ENCODE results near the gene SERBP1.
"Not testable (repeated sequence)": the region's sequence is repeated elsewhere in the genome, so short reads cannot be mapped to it uniquely, and the experiment has no call there.

Gene SERBP1

DNA sequence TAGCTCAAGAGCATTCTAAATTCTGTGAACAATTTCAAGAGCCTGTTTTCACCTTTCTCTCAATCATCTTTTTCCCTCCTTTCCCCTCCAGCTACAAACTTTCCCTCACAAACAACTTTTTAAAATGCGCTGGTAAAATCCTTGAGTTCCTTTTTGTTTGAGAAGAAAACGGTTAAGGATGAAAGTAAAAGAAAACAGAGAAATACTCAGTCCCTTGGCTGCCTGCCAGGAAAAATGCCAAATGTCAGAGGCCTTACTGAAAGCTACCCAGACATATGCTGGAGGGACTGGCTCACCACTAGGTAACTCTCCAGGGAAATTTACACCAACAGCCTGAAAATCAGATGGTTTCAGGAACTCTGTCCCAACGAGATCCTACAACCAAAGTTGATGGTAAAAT is 11.0 kb upstream of the SERBP1 start:
- DNase-seq (ENCODE audit: extremely low read depth in 1 of 2, low read depth in 1 of 2) = no peak

GRCh38 chr1:67440339-67440738 is 10.1 kb upstream of the SERBP1 start:
- DNase-seq (ENCODE audit: extremely low read depth in 1 of 2, low read depth in 1 of 2) = no peak

GRCh38 chr1:67439277-67440029 is 9.3 kb upstream of the SERBP1 start:
- no peak for DNase-seq (ENCODE audit: extremely low read depth in 1 of 2, low read depth in 1 of 2)

DNA sequence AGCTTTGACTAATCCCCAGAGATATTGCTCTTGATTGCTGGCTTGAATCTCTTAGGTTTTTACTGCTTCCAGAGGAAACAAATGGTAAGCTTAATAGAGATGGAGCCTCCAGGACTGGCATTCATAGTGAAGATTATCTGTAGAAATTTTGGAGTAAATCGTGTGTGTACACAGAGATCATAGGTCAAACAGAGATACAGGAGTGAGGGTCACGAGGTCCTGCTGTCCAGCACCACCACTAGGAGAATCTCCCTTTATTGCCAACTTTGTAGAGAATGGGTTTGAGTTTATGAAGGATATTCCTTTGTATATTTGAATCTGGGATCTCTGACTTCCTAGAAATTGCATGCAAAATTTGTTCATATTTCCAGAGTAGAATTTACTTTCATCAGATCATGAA is 7.8 kb upstream of the SERBP1 start:
- DNase-seq (ENCODE audit: extremely low read depth in 1 of 2, low read depth in 1 of 2) = no peak

DNA sequence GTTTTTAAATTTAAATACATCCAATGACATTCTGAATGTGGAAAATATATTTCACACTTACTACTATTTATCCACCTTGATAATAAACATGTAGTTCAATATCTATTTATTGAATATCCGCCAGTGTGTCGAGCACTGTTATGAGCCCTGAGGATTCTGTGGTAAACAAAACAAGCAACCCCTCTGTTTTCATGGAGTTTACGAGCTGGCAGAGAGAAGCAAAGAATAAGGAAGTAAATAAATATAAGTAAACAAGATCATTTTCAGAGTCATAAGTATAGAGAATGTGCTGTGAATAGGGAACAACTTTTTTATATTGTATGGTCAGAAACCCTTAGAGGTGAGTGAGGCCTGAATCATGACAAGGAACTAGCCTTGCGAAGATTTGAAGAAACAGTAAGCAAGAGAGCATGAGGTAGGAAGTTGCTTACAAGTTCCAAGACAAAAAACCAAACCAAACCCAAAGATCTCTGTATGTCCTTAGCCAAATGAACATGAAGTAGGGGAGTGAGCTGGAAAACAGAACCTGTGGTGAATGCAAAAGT is 6.4 kb upstream of the SERBP1 start:
- no peak for DNase-seq (ENCODE audit: extremely low read depth in 1 of 2, low read depth in 1 of 2)

DNA sequence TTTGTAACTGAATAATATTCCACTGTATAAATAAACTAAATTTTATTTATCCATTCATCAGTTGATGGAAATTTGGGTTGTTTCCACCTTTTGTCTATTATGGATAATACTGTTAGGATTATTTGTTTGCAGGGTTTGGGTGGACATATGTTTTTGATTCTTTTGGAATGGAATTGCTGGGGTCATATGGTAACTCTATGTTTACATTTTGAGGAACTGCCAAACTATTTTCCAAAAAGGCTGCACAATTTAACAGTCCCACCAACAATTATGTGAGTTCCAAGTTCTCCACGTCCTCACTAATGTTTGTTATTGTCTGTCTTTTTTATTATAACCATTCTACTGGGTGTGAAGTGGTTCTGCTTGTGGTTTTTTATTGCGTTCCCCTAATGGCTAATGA is 4.3 kb upstream of the SERBP1 start:
- DNase-seq (ENCODE audit: extremely low read depth in 1 of 2, low read depth in 1 of 2) = no peak

DNA sequence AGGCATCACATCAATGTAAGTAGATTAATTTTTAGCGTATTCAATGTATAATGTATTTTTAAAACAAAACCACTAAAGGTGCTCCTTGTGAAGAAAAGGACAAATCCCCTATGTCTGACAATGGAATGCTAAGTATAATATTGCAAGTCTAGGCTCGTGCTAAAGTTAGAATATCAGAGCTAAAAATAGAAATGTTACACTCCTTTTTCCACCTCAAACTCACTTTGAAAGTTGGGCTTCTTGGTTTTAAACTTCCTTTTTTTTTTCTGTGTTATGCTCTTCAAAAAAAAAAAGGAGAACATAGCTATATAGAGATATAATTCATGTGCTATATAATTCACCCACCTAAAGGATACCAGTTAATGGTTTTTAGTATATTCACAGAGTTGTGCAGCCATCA is 3.6 kb upstream of the SERBP1 start:
- no peak for DNase-seq (ENCODE audit: extremely low read depth in 1 of 2, low read depth in 1 of 2)

GRCh38 chr1:67432745-67433144 is 2.5 kb upstream of the SERBP1 start:
- DNase-seq (ENCODE audit: extremely low read depth in 1 of 2, low read depth in 1 of 2) = no peak

DNA sequence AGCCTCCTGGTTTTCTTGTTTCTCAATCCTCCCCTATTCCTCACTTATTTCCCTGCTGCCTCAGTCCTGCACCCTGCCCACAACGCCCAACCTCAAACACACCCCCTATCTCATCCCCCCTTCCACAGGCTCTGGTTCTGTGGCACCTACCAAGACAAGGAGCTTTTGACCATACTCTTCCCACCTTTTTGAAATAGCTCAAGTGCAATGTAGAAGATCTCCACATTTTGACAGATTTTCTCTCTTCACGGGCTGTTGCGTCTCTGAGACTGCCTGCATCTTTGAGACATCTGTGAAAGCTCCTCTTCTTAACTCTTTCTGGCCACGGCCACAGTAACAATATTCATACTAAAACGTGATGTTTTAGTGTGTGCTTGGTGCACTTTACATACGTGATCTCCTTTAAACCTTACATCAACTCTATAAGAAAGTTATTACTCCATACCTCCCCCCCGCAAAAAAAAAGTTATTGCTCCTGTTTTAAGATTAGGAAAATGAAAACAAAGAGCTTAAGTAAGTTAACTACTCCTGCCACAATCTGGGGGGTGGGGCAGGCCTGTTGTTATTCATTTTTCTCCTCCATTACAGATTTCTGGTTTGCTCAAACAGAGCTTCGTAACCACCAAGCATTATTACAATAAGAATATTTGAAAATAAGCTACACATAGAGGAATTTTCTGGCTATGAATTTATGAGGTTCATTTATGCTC is 1.8 kb upstream of the SERBP1 start:
- no peak for DNase-seq (ENCODE audit: extremely low read depth in 1 of 2, low read depth in 1 of 2)

GRCh38 chr1:67431156-67431765 is 1.1 kb upstream of the SERBP1 start:
- DNase-seq (ENCODE audit: extremely low read depth in 1 of 2, low read depth in 1 of 2) = no peak

- peak in 1 of 2 donors; percentile 6 for DNase-seq (ENCODE audit: extremely low read depth in 1 of 2, low read depth in 1 of 2)
These were observed 459 bp downstream of the SERBP1 start for GRCh38 chr1:67429528-67430357.

- DNase-seq (ENCODE audit: extremely low read depth in 1 of 2, low read depth in 1 of 2) = peak in 1 of 2 donors; percentile 5
These were observed 1.1 kb downstream of the SERBP1 start for GRCh38 chr1:67429011-67429527.

DNA sequence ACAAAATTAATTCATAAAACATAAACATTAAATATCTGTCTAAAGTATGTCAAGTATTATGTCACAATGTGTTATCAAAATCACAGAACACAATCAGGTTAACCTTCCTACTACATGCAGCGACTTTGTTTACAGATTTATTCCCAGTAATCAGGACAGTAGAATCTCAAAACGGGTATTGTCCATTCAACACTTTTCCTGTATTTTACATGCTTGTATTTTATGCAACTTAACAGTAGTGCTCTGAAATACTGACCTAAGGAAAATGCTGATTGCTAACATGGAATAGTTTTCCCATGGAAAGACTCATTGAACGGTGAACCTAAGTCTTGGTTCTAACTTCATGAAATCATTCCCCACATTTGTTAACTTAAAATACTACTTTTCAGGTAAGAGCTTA is 2.3 kb downstream of the SERBP1 start:
- no peak for DNase-seq (ENCODE audit: extremely low read depth in 1 of 2, low read depth in 1 of 2)

DNA sequence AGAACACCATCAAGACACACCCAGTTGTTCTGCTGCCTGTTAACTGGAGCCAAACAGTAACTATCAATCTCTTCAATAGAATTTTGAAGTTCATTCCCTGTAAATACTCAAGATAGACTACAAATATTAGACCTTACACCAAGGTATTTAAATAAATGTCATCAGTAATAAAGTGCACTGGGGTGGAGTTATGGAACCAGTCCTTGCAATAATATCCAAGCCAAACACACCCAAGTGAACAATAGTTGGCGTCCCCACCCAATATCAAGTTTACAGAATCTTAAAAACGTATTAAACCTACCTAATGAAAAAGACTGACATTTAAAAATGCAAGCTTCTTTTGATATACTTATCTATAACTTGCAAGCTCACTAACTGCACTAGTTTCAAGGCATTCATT is 2.7 kb downstream of the SERBP1 start:
- DNase-seq (ENCODE audit: extremely low read depth in 1 of 2, low read depth in 1 of 2) = no peak

GRCh38 chr1:67420835-67421492 is 9.2 kb downstream of the SERBP1 start:
- no peak for DNase-seq (ENCODE audit: extremely low read depth in 1 of 2, low read depth in 1 of 2)

GRCh38 chr1:67418839-67419586 is 11.2 kb downstream of the SERBP1 start:
- DNase-seq (ENCODE audit: extremely low read depth in 1 of 2, low read depth in 1 of 2) = no peak

DNA sequence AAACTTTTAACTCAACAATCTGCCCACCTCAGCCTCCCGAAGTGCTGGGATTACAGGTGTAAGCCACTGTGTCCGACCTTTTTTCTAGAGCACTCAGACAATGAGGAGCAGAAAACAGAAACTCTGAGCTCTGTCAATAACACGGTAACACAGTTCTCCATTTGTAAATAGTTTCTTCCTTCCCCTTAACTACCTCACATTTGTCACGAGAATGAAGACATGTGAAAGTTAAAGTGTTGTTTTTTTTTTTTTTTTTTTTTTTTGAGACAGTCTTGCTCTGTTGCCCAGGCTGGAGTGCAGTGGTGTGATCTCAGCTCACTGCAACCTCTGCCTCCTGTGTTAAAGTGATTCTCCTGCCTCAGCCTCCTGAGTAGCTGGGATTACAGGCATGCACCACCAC is 12.5 kb downstream of the SERBP1 start:
- DNase-seq (ENCODE audit: extremely low read depth in 1 of 2, low read depth in 1 of 2) = not testable (repeated sequence)

DNA sequence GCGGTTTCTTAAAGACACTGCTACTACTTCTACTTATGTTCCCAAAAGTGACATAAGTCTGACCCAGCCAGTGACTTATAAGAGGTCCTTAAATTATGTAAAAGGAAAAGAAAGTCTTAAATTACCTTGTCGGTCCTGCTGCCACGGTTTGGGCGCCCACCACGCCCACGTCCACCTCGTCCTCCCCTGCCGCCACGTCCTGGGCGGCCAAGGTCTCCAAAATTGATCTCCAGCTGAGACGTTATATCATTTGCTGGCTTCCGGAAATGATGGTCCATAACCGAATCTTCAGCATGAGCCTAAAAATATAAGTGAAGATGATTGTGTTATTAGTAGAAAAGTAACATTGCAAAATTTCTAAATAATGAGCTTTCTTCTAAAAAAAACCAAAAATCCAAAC is 15.2 kb downstream of the SERBP1 start:
- DNase-seq (ENCODE audit: extremely low read depth in 1 of 2, low read depth in 1 of 2) = no peak

- DNase-seq (ENCODE audit: extremely low read depth in 1 of 2, low read depth in 1 of 2) = no peak
These were observed 15.6 kb downstream of the SERBP1 start for GRCh38 chr1:67414574-67414973.

Measured in activated CD8-positive, alpha-beta memory T cell treated with anti-CD3 and anti-CD28 coated beads for 1 hour (primary cell).